GM12878 (cell line): ENCODE results near the gene KCTD19. TPM values are rescaled to one million over a fixed set of nuclear protein-coding genes. Genes with fewer than 3 reads are reported as not detected.

Experiments
- ATAC-seq: fragments of 200-7000 bp; cut with Tn5 transposase; 3 replicates; pipeline ENCODE4 v1.9.1; 2020; ENCODE audit warnings: mild to moderate bottlenecking, moderate library complexity
- BruUV-seq: library from RNA; stranded (reverse); fragments of 400-500 nt; replicated peaks from 2 replicates; lab custom pipeline; 2021; lab: Mats Ljungman, UMichigan
- CTCF ChIA-PET: fragments of 300-600 bp; sonication (Branson Sonifier 250); formaldehyde crosslinking; extraction: SDS; loops from one replicate; lab custom pipeline; 2021; ENCODE audit warnings: inconsistent platforms; lab: Yijun Ruan, JAX
- POLR2A ChIA-PET: fragments of 350-600 bp; formaldehyde crosslinking; extraction: SDS; loops from one replicate; lab custom pipeline; 2021; ENCODE audit warnings: inconsistent platforms; lab: Charles Lee
- RAD21 ChIA-PET: fragments of 300-600 bp; sonication (Branson Sonifier 250); formaldehyde crosslinking; loops from one replicate; lab custom pipeline; 2023; ENCODE audit warnings: antibody characterized with exemption; ENCODE audit not compliant: unreplicated experiment; lab: Charles Lee
- SMC1A ChIA-PET: fragments of 300-600 bp; sonication (Branson Sonifier 250); formaldehyde crosslinking; loops from one replicate; lab custom pipeline; 2023; ENCODE audit not compliant: unreplicated experiment, uncharacterized antibody; lab: Charles Lee
- DNase-seq: peaks from one replicate; pipeline ENCODE4 v3.0.0-alpha.2; 2011; ENCODE audit warnings: low read depth, low spot score
- FAIRE-seq: peaks from 3 replicates; lab custom pipeline; 2011; peaks lifted over from hg19 to GRCh38; lab: Jason Lieb, UNC
- H2AFZ ChIP-seq: 2 replicates; pipeline ENCODE4 v1.6.0; 2011; ENCODE audit warnings: low read depth, low read length, control low read depth; ENCODE audit not compliant: control insufficient read depth
- H3K27ac ChIP-seq: 2 replicates; pipeline ENCODE4 v1.5.1; 2011; ENCODE audit warnings: control low read depth; ENCODE audit not compliant: control insufficient read depth, insufficient read depth
- H3K27me3 ChIP-seq, 2 experiments: replicated peaks in 1 of 2; 2 replicates each; pipeline versions ENCODE4 v1.6.0 to v1.6.1; 2011; ENCODE audit warnings: low read length in 1 of 2; ENCODE audit not compliant: control insufficient read depth in 2 of 2, insufficient read depth in 2 of 2
- H3K36me3 ChIP-seq, 2 experiments: 2 replicates each; pipeline ENCODE4 v1.5.1; 2011; ENCODE audit warnings: low read length in 1 of 2; ENCODE audit not compliant: control insufficient read depth in 2 of 2, insufficient read depth in 2 of 2
- H3K4me1 ChIP-seq: 2 replicates; pipeline ENCODE4 v1.6.1; 2011; ENCODE audit warnings: mild to moderate bottlenecking, low read length, moderate library complexity, mixed read lengths; ENCODE audit not compliant: control insufficient read depth, insufficient read depth
- H3K4me2 ChIP-seq: 2 replicates; pipeline ENCODE4 v1.6.0; 2011; ENCODE audit warnings: control low read depth; ENCODE audit not compliant: control insufficient read depth, insufficient read depth
- H3K4me3 ChIP-seq: fragments of 200-600 bp; sonication (generic); 2 replicates; pipeline ENCODE4 v1.5.1; 2016
- H3K79me2 ChIP-seq: 2 replicates; pipeline ENCODE4 v1.6.0; 2011; ENCODE audit warnings: low read length; ENCODE audit not compliant: control insufficient read depth, insufficient read depth
- H3K9ac ChIP-seq: 2 replicates; pipeline ENCODE4 v1.8.0; 2011; ENCODE audit warnings: low read length, control low read depth, mixed read lengths; ENCODE audit not compliant: control insufficient read depth, insufficient read depth
- H3K9me3 ChIP-seq: replicated peaks from 3 replicates; pipeline ENCODE4 v1.5.1; 2011; ENCODE audit warnings: mild to moderate bottlenecking, low read length; ENCODE audit not compliant: control insufficient read depth, insufficient read depth
- H4K20me1 ChIP-seq: 2 replicates; pipeline ENCODE4 v1.6.0; 2011; ENCODE audit not compliant: control insufficient read depth, insufficient read depth
- BRCA1 ChIP-seq: IDR thresholded peaks from 2 replicates; pipeline ENCODE4 v1.6.1; 2011; ENCODE audit warnings: low read depth, low read length, improper control_type of control experiment
- EZH2 ChIP-seq: IDR thresholded peaks from 2 replicates; pipeline ENCODE4 v1.6.1; 2012; ENCODE audit warnings: low read depth, mild to moderate bottlenecking, control low read depth, inconsistent platforms, low read length, borderline replicate concordance; ENCODE audit not compliant: control insufficient read depth
- FOS ChIP-seq: IDR thresholded peaks from 3 replicates; pipeline ENCODE4 v1.6.1; 2011; ENCODE audit warnings: borderline replicate concordance; ENCODE audit not compliant: insufficient read length; ENCODE audit errors: extremely low read depth
- GABPA ChIP-seq: IDR thresholded peaks from 2 replicates; pipeline ENCODE4 v1.6.1; 2014; ENCODE audit warnings: antibody characterized with exemption, low read depth, mild to moderate bottlenecking, inconsistent platforms
- GATAD2B ChIP-seq: fragments of 450-650 bp; conservative IDR thresholded peaks from 2 replicates; pipeline ENCODE4 v1.6.1; 2017; ENCODE audit warnings: low read depth, mild to moderate bottlenecking, moderate library complexity
- IKZF2 ChIP-seq, 2 experiments: fragments of 450-650 bp; IDR thresholded peaks; 2 replicates each; pipeline ENCODE4 v1.6.1; 2017; ENCODE audit warnings: mild to moderate bottlenecking in 2 of 2, moderate library complexity in 2 of 2
- KDM1A ChIP-seq: fragments of 200-600 bp; sonication (generic); IDR thresholded peaks from 2 replicates; pipeline ENCODE4 v1.6.1; 2016; ENCODE audit warnings: borderline replicate concordance
- MEF2A ChIP-seq: IDR thresholded peaks from 2 replicates; pipeline ENCODE4 v1.6.1; 2011; ENCODE audit warnings: low read depth, mild to moderate bottlenecking, low read length, moderate library complexity; ENCODE audit not compliant: insufficient read depth
- MXI1 ChIP-seq: fragments of 150-350 bp; IDR thresholded peaks from 2 replicates; pipeline ENCODE4 v1.6.1; 2011; ENCODE audit warnings: low read depth, mild to moderate bottlenecking, inconsistent platforms, low read length, improper control_type of control experiment
- NRF1 ChIP-seq: conservative IDR thresholded peaks from 2 replicates; pipeline ENCODE4 v1.6.1; 2011; ENCODE audit warnings: mild to moderate bottlenecking, low read depth, low read length, improper control_type of control experiment
- RAD21 ChIP-seq: IDR thresholded peaks from 2 replicates; pipeline ENCODE4 v1.6.1; 2011; ENCODE audit warnings: mild to moderate bottlenecking, low read depth, low read length, moderate library complexity; ENCODE audit not compliant: insufficient read depth
- RBBP5 ChIP-seq: fragments of 200-600 bp; sonication (generic); conservative IDR thresholded peaks from 2 replicates; pipeline ENCODE4 v1.6.1; 2016
- SMAD1 ChIP-seq: fragments of 450-650 bp; IDR thresholded peaks from 2 replicates; pipeline ENCODE4 v1.6.1; 2018; ENCODE audit warnings: mild to moderate bottlenecking, low read depth; ENCODE audit not compliant: partially characterized antibody
- SRF ChIP-seq, 2 experiments: IDR thresholded peaks; 2 replicates each; pipeline ENCODE4 v1.6.1; 2011; ENCODE audit warnings: low read depth in 2 of 2, low read length in 2 of 2, mild to moderate bottlenecking in 1 of 2, moderate library complexity in 1 of 2
- YBX1 ChIP-seq: fragments of 450-650 bp; IDR thresholded peaks from 2 replicates; pipeline ENCODE4 v1.6.1; 2016; ENCODE audit warnings: antibody characterized with exemption
- ZNF217 ChIP-seq: fragments of 450-650 bp; IDR thresholded peaks from 2 replicates; pipeline ENCODE4 v1.6.1; 2017; ENCODE audit warnings: antibody characterized with exemption, mild to moderate bottlenecking
- WGBS: methylation state at CpG from one replicate; pipeline ENCODE4 v1.1.6; 2016; ENCODE audit warnings: low lambda C conversion rate; ENCODE audit not compliant: insufficient replicate concordance, insufficient coverage; ENCODE audit errors: missing lambda C conversion rate; 5-methylcytosine and 5-hydroxymethylcytosine counted together
- in situ Hi-C: fragments of 300-500 bp; cut with MboI; formaldehyde crosslinking; loops from 9 replicates; pipeline ENCODE4 v1.14.3; 2018; ENCODE audit warnings: mixed read lengths
- intact Hi-C: fragments of 100-400 bp; cut with micrococcal nuclease; formaldehyde crosslinking; loops from one replicate; pipeline ENCODE4 v1.14.2; 2022; ENCODE audit not compliant: unreplicated experiment
- polyA plus RNA-seq, 11 experiments: library from polyadenylated mRNA; depleted of rRNA in 4 of 11; unstranded in 6 of 11; stranded (reverse) in 5 of 11; fragments of >200 nt; fragmentation: Nextera tagmentation in 4 of 11; fragmentation: Illumina TruSeq in 1 of 11; extraction: Ambion mirVana in 4 of 11; extraction: Trizol in 1 of 11; gene quantifications; 1 replicate in 1 of 11; 2 replicates in 10 of 11; pipeline versions ENCODE4 v1.2.1 to v1.2.3, GENCODE V29; 2011 to 2016; ENCODE audit warnings: inconsistent platforms in 2 of 11, missing spikeins in 2 of 11, low read depth in 1 of 11
- total RNA-seq, 4 experiments: library from RNA; depleted of rRNA in 3 of 4; stranded (reverse); fragments of >200 nt in 3 of 4; fragmentation: Illumina TruSeq in 1 of 4; extraction: Trizol in 1 of 4; gene quantifications; 2 replicates each; pipeline versions ENCODE4 v1.2.1 to v1.2.3, GENCODE V29; 2013 to 2021
- TF ChIP-seq, protein P1 (sequence below): fragments of 450-650 bp; formaldehyde crosslinking; IDR thresholded peaks from 2 replicates; pipeline ENCODE4 v1.4.0; 2020; ENCODE audit warnings: mild to moderate bottlenecking, moderate library complexity

KCTD19 gene
- total and polyA plus RNA-seq, 10 of the 15 experiments (the other 5 are each of a cell fraction or from before 2014, with no cell fraction given) = 1.6 to 8.9 (median 3.9) TPM

DNA sequence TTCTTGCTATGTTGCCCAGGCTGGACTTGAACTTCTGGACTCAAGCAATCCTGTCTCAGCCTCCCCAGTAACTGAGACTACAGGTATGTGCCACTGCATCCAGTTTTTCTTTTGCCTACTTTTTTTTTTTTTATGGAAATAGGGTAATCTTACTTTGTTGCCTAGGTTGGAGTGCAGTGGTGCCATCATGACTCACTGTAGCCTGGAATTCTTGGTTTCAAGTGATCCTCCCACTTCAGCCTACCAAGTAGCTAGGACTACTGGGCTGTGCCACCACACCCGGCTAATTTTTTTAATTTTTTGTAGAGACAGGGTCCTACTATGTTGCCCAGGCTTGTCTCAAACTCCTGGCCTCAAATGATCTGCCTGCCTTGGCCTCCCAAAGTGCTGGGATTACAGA lies 10.1 kb upstream of the KCTD19 start:
- SMC1A ChIA-PET = no interaction called here
- Histone ChIP-seq H4K20me1 (no peaks in the 10 kb centered on the region), H3K9ac (no peak overlapping the region), H3K4me1 (no peaks in the 10 kb centered on the region), H2AFZ (no peak overlapping the region), H3K27me3 (no peaks in the 10 kb centered on the region), H3K9me3 (no peaks in the 10 kb centered on the region; the same call in 1 of the 3 replicates), H3K4me3 (no peak overlapping the region), H3K27ac (no peak overlapping the region), H3K79me2 (no peaks in the 10 kb centered on the region), H3K4me2 (no peak overlapping the region), H3K36me3 (no peaks in the 10 kb centered on the region)
- no peak for FAIRE-seq
- in situ Hi-C loops = no loop called here
- CTCF ChIA-PET = no interaction called here
- BruUV-seq = no TSS peak
- TF ChIP-seq RAD21 = no peak
- no peak for TF ChIP-seq FOS
- no peak for TF ChIP-seq BRCA1
- TF ChIP-seq YBX1 = no peak
- no peak for TF ChIP-seq ZNF217
- TF ChIP-seq EZH2 = no peak
- no peak for TF ChIP-seq NRF1
- TF ChIP-seq GABPA = no peak
- no peak for TF ChIP-seq MXI1
- TF ChIP-seq RBBP5 = no peak
- no peak for TF ChIP-seq KDM1A
- no peak for TF ChIP-seq GATAD2B
- TF ChIP-seq IKZF2 (IDR thresholded peaks at IDR 0.05) = no peak
- no peak for TF ChIP-seq MEF2A
- TF ChIP-seq SMAD1 = no peak
- TF ChIP-seq, protein P1, sequence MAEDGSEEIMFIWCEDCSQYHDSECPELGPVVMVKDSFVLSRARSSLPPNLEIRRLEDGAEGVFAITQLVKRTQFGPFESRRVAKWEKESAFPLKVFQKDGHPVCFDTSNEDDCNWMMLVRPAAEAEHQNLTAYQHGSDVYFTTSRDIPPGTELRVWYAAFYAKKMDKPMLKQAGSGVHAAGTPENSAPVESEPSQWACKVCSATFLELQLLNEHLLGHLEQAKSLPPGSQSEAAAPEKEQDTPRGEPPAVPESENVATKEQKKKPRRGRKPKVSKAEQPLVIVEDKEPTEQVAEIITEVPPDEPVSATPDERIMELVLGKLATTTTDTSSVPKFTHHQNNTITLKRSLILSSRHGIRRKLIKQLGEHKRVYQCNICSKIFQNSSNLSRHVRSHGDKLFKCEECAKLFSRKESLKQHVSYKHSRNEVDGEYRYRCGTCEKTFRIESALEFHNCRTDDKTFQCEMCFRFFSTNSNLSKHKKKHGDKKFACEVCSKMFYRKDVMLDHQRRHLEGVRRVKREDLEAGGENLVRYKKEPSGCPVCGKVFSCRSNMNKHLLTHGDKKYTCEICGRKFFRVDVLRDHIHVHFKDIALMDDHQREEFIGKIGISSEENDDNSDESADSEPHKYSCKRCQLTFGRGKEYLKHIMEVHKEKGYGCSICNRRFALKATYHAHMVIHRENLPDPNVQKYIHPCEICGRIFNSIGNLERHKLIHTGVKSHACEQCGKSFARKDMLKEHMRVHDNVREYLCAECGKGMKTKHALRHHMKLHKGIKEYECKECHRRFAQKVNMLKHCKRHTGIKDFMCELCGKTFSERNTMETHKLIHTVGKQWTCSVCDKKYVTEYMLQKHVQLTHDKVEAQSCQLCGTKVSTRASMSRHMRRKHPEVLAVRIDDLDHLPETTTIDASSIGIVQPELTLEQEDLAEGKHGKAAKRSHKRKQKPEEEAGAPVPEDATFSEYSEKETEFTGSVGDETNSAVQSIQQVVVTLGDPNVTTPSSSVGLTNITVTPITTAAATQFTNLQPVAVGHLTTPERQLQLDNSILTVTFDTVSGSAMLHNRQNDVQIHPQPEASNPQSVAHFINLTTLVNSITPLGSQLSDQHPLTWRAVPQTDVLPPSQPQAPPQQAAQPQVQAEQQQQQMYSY (CRISPR knock-in tag) = no peak
- TF ChIP-seq SRF (IDR thresholded peaks at IDR 0.05; ENCODE audit: low read depth in 2 of 2, low read length in 2 of 2) = no peak
- ATAC-seq = no peak
- POLR2A ChIA-PET = no interaction called here
- no peak for DNase-seq
- WGBS = 0% methylated on average over 1 of the region's 1 CpG
- RAD21 ChIA-PET = interaction anchor here (1.5 kb wide), 1 partner anchor 76 kb away, joined by 3 read pairs; no protein-coding TSS in a partner anchor
- intact Hi-C loops = no loop called here
